GM12891 (cell line): ENCODE data around the gene ARHGAP9.

Experiments
- DNase-seq: peaks from one replicate; pipeline ENCODE4 v3.0.0; 2011; ENCODE audit warnings: low spot score; ENCODE audit not compliant: insufficient read length
- FAIRE-seq: peaks from 2 replicates; lab custom pipeline; 2011; peaks lifted over from hg19 to GRCh38; lab: Jason Lieb, UNC
- PAX5 ChIP-seq: IDR thresholded peaks from 2 replicates; pipeline ENCODE4 v1.6.1; 2011; ENCODE audit warnings: low read length, moderate library complexity, mild to moderate bottlenecking; ENCODE audit not compliant: insufficient read depth, severe bottlenecking
- POLR2A ChIP-seq: IDR thresholded peaks from 2 replicates; pipeline ENCODE4 v1.6.1; 2011; ENCODE audit warnings: low read depth, low read length, control low read depth
- POLR2AphosphoS5 ChIP-seq: IDR thresholded peaks from 2 replicates; pipeline ENCODE4 v1.6.1; 2011; ENCODE audit warnings: low read depth, low read length, control low read depth
- POU2F2 ChIP-seq: IDR thresholded peaks from 2 replicates; pipeline ENCODE4 v1.6.1; 2011; ENCODE audit warnings: low read depth, mild to moderate bottlenecking, control low read depth, low read length, moderate library complexity
- SPI1 ChIP-seq: IDR thresholded peaks from 2 replicates; pipeline ENCODE4 v1.6.1; 2011; ENCODE audit warnings: low read depth, low read length, control low read depth
- TAF1 ChIP-seq: IDR thresholded peaks from 2 replicates; pipeline ENCODE4 v1.6.1; 2011; ENCODE audit warnings: low read depth, low read length, control low read depth

The ARHGAP9 gene

DNA sequence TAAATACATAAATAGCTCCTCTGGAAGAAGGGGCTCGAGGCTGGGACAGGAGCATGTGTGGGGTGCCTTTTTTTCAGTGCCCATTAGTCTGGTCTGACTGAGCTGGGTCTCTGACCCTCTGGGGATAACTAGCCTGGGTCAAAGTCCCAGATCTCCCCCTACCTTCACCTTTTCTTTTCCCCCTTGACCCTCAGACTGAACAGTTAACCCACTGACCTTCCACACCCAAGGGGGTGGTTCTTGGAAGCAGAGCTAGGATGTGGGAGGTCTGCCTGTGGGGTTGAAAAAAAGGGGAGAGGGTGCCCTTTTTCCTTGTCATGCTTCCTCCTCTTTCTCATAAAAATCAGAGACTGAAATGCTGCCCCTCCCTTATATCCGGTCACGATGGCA lies 21.0 kb downstream of the ARHGAP9 start:
- TF ChIP-seq PAX5: no peak
- peak; percentile 26; the same call in 1 of the 2 replicates for TF ChIP-seq POLR2A
- TF ChIP-seq POU2F2: no peak
- no peak for TF ChIP-seq POLR2AphosphoS5
- TF ChIP-seq SPI1: no peak
- no peak; the same call in 1 of the 2 replicates for TF ChIP-seq TAF1
- no peak for FAIRE-seq
- no peak for DNase-seq

DNA sequence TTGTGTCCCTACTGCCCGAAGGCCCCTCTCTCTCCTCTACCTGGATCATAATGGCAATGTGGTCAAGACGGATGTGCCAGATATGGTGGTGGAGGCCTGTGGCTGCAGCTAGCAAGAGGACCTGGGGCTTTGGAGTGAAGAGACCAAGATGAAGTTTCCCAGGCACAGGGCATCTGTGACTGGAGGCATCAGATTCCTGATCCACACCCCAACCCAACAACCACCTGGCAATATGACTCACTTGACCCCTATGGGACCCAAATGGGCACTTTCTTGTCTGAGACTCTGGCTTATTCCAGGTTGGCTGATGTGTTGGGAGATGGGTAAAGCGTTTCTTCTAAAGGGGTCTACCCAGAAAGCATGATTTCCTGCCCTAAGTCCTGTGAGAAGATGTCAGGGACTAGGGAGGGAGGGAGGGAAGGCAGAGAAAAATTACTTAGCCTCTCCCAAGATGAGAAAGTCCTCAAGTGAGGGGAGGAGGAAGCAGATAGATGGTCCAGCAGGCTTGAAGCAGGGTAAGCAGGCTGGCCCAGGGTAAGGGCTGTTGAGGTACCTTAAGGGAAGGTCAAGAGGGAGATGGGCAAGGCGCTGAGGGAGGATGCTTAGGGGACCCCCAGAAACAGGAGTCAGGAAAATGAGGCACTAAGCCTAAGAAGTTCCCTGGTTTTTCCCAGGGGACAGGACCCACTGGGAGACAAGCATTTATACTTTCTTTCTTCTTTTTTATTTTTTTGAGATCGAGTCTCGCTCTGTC lies 22.8 kb downstream of the ARHGAP9 start:
- FAIRE-seq: no peak
- DNase-seq: no peak
- no peak for TF ChIP-seq SPI1
- TF ChIP-seq POU2F2: no peak
- TF ChIP-seq POLR2A: no peak
- no peak for TF ChIP-seq PAX5
- TF ChIP-seq POLR2AphosphoS5: no peak
- no peak for TF ChIP-seq TAF1

GRCh38 chr12:57456145-57456700 lies 23.4 kb downstream of the ARHGAP9 start:
- FAIRE-seq (peak; percentile 91), DNase-seq (no peak)
- TF ChIP-seq POLR2AphosphoS5: no peak

DNA sequence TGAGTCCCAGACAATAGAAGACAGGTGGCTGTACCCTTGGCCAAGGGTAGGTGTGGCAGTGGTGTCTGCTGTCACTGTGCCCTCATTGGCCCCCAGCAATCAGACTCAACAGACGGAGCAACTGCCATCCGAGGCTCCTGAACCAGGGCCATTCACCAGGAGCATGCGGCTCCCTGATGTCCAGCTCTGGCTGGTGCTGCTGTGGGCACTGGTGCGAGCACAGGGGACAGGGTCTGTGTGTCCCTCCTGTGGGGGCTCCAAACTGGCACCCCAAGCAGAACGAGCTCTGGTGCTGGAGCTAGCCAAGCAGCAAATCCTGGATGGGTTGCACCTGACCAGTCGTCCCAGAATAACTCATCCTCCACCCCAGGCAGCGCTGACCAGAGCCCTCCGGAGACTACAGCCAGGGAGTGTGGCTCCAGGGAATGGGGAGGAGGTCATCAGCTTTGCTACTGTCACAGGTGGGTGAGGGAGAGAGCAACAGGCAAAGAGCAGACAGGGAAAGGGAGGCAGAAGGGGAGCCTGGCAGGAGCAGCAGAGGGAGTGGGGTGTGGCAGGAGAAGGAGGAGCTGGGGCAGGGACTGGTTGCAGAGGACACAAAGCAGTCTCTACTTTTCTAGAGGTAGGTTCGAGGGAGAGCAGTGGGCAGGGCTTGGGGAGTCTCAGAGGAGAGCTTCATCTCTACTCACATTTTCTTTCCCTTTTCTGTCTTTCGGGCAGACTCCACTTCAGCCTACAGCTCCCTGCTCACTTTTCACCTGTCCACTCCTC lies 24.1 kb downstream of the ARHGAP9 start:
- DNase-seq (no peak), FAIRE-seq (no peak)
- TF ChIP-seq POLR2A (no peak), POLR2AphosphoS5 (no peak), POU2F2 (no peak), TAF1 (no peak), SPI1 (no peak), PAX5 (no peak)

GRCh38 chr12:57454566-57455373 lies 24.9 kb downstream of the ARHGAP9 start, which contains the start of gene INHBE:
TSS of gene INHBE (plus strand) at chr12:57455307. CDS start at chr12:57455537, 230 bp downstream.
- no peak for FAIRE-seq
- DNase-seq: no peak
- TF ChIP-seq POU2F2: no peak
- TF ChIP-seq POLR2AphosphoS5: no peak
- no peak for TF ChIP-seq SPI1
- TF ChIP-seq TAF1: no peak

GRCh38 chr12:57454213-57454565 lies 25.5 kb downstream of the ARHGAP9 start:
- no peak for TF ChIP-seq SPI1
- no peak for TF ChIP-seq PAX5
- TF ChIP-seq POLR2AphosphoS5: no peak
- no peak for TF ChIP-seq POLR2A
- no peak for TF ChIP-seq TAF1
- TF ChIP-seq POU2F2: no peak
- FAIRE-seq (no peak), DNase-seq (no peak)

- DNase-seq (no peak), FAIRE-seq (peak; percentile 66)
Measured at GRCh38 chr12:57452937-57453509, 26.6 kb downstream of the ARHGAP9 start.

DNA sequence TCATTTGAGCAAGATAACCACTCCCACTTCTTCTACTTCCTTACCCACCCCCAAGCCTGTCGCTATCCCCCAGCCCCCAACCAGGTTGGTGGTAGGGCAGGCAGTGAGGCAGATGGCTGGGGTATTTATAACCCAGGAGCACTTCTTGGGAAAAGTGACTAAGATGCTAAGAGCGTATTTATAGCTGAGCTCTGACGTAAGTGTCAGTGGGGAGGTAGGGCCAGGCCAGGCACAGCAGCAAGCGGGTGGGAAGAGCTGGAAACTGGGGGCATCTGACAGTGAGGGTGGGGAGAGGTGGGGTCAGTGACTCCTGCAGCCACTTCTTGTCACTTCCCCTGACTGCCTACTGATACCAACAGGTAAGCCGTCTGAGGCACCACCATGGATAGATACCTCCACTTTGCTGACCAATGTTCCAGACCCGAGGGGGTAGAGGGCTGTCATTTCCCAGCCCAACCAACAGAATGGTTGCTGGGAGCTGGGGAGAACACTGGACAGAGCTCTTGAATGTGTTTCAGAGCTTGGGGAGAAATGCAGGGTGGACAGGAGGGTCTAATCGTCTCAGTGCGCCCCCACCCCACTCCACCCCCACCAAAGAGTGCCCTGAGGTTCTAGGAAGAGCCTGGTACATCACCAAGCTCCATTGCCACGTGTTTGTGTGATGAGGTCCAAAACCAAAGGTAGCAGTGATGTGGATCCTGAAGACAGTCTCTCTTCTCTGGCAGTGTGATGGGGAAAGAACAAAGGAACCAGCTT lies 27.3 kb downstream of the ARHGAP9 start:
- FAIRE-seq (no peak), DNase-seq (no peak)
- TF ChIP-seq POLR2AphosphoS5 (no peak), POU2F2 (no peak), POLR2A (no peak), TAF1 (no peak), PAX5 (no peak), SPI1 (no peak)

More at GRCh38 chr12:57452937-57453509, 26.6 kb downstream of the ARHGAP9 start:
- no peak for TF ChIP-seq POU2F2
- TF ChIP-seq POLR2AphosphoS5: no peak
- no peak for TF ChIP-seq SPI1
- no peak for TF ChIP-seq POLR2A
- no peak for TF ChIP-seq PAX5
- no peak for TF ChIP-seq TAF1
